ENCODE data around the gene C11orf54.

DNA sequence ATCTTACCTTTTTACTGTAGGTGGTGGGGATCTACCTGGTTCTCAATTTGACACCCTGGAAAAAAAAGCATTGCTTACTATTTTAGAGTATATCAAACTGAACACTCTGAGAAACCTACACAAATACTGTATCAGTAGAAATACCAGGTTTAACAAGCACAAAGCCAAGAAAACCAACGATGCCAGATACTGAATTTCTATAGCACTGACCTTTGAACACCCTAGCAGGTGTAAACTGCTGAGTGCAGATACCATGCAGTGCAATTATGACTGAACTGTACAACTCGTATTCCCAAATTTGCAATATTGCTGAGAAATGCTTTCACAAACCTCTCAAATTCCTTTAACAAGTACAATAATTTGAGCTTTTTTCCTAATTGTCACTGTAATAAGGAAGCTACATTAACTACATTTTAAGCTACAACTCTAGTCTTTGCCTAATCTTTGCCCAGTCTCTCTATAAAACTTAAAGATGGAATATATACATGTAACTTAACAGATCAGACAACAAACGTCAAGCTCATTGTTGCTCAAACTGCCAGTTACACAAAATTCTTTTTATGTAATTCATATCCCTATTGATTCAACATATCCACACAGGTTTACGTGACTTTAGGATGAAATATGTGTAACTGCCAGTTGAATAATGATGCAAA is 9.1 kb upstream of the C11orf54 start:
- TF ChIP-seq GATA2 (IDR thresholded peaks at IDR 0.05; ENCODE audit: low read depth, low read length) (no peak), GATA3 (IDR thresholded peaks at IDR 0.05; ENCODE audit: low read depth, low read length) (no peak)

Data from SH-SY5Y (cell line).